DMS153 treated with DMSO at 0.1 percent for 48 hours (cell line): Measurements from ENCODE around the gene NF2.

Experiments used
- DNase-seq: peaks from one replicate; lab custom pipeline; 2025; ENCODE audit not compliant: unreplicated experiment; lab: John Stamatoyannopoulos, UW

NF2 gene

GRCh38 chr22:29629903-29630516, 26.6 kb downstream of the NF2 start:
- no peak for DNase-seq

GRCh38 chr22:29630987-29631386, 27.6 kb downstream of the NF2 start:
- DNase-seq = no peak

GRCh38 chr22:29631725-29632124, 28.3 kb downstream of the NF2 start:
- no peak for DNase-seq

DNA sequence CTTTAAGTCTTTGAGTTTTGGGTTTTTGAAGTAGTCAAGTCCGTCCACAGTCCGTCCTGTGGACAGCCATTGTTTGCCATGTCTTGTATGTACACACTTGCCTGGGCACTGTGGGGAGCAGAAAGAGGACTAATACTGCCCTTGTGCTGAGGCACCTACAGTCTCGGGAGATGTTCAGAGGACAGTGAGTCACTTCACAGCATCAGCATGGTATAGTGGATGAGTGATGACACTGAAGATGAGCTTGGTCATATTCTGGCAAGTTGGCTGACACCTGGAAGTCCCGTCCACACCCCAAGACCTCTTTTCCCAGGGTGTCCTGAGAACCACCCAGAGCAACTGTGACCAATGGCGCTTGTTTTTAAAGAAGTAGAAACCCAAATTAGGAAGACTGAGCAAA, 29.2 kb downstream of the NF2 start:
- no peak for DNase-seq

- DNase-seq = no peak
Measured at GRCh38 chr22:29633514-29634312, 30.3 kb downstream of the NF2 start.

DNA sequence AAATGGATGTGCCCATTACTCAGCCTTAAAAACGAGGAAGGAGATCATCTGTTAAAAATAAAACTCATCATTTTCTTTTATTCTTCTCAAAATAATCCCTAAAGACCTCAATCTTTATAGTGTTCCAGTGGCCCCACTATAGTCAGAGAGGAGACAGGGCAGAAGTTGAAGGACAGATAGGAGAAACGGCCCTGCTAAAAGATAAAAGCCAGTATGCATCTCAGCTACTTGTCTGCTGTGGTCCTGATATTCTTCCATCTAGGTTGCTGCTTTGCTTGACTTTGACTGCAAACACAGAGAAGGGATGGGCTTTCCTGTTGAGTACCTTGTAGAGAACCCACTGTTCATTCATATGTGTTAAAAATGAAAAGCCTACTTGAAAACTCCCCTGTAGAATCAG, 31.4 kb downstream of the NF2 start:
- DNase-seq = no peak

- peak; percentile 61 for DNase-seq
Measured at GRCh38 chr22:29635734-29636357, 32.4 kb downstream of the NF2 start.

DNA sequence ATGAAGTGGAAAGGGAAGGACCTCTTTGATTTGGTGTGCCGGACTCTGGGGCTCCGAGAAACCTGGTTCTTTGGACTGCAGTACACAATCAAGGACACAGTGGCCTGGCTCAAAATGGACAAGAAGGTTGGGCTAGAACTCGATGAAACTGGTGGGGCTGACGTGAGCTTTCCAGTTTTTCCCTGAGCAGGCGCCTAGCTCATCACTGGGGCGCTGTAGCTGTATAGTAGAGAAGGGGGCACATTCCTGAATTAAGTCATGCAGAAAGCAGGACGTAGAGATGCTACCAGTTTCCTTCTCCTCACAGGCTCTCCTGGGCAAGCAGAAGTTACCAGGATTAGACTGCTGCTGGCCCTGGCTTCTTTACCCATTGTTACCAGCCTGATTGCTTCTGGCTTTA, 33.3 kb downstream of the NF2 start:
- no peak for DNase-seq

- no peak for DNase-seq
Measured at GRCh38 chr22:29637181-29637580, 33.7 kb downstream of the NF2 start.

DNA sequence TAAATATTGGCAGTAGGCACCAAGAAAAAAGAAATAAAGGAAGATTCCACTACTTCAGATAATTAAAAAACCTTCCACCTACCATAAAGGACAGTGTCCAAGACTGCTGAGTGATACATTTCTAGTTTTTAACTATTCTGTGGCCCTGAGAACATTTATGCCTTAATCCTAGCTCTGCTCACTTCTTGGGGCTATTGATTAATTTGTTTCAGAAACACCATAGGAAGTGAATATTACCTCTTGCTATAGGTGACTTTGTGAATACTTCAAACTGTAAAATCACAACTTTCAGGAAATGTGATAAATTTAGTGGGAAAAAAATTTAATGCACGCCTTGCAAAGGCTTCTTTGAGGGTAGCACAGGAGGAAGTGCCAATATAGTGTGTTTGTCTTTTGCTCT, 35.2 kb downstream of the NF2 start:
- no peak for DNase-seq

DNA sequence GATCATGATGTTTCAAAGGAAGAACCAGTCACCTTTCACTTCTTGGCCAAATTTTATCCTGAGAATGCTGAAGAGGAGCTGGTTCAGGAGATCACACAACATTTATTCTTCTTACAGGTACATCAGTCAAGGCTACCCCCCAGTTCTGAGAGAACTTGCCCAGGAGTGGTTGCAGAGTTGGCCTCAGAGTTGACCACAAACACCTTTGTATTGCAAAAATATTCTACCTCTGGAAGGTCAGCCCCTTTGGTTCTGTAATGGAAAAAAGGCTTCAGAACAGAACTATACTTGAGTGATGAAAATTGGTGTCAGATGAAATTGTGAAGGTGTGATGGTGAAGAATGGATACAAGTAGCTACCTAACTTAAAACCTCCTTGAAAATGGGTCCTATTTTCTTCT, 35.7 kb downstream of the NF2 start:
- no peak for DNase-seq

DNA sequence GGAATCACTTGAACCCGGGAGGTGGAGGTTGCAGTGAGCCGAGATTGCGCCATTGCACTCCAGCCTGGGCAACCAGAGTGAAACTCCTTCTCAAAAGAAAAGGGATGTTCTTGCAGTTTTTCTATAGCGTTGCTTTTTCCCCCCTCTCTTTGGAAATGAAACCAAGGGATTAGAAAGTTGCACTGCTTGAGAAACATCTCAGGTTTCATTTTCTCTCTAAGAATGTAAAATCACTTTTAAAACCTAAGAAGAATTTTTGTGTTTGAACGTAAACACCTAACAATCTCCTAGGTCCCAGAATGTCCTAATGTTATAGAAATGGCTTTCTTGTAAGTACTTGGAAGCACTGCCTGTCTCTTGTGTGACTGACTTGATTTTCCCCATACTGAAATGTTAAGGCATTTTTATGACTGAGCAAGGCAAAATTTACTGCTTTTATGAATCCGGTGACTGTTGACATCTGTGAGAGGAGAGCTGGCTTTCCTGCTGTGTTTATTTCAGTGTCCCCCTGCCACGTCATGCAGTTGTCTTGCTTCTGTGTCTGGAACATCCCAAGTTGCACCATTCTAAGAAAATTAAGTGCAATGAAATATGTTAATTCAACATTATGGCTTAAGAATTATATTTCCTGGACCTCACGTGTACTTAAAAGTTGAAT, 37.7 kb downstream of the NF2 start:
- DNase-seq = no peak

DNA sequence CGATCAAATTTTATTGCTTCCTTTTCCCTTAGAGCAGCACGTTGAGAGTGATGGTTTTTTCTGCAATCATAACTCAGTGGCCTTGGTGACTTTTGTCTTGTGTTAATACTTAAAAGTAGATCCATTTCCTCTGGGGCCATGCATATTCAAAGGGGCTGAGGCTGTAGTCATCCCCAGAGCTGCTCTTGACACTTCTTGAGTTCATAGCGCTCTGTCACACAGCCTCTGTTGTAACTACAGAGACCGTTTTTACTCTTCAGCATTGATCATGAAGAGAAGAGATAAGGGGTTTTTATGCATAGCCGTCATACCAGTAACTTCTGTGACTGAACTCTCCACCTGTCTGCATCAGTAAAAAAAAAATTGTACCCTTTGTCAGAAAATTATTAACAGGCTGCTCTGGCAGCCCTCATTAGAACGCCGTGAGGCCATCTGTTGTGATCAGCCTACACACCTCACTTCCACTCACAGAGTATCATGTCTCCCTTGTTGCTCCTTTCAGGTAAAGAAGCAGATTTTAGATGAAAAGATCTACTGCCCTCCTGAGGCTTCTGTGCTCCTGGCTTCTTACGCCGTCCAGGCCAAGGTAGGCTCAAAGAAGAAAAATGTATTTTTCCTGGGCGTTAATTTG, 38.4 kb downstream of the NF2 start:
- DNase-seq = no peak

DNA sequence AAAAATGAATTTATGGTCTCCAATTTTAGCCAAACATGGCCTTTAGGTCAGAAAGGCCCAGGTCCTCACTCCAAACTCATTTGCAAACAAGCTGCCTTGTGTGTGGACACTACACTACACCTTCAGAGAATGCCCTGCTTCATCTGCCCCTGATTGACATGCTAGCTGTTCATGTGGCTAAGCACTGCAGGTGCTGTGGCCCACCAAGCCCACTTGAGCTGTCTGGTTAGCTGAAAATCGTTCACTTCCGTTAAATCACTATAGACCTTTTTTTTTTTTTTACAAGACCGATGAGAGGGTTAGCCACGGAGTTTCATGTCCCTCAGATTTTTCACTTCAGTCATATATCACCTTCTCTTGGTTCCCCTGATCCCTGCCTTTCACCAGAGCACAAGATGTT, 39.3 kb downstream of the NF2 start:
- no peak for DNase-seq

- DNase-seq = no peak
Measured at GRCh38 chr22:29647954-29648737, 44.7 kb downstream of the NF2 start.

DNA sequence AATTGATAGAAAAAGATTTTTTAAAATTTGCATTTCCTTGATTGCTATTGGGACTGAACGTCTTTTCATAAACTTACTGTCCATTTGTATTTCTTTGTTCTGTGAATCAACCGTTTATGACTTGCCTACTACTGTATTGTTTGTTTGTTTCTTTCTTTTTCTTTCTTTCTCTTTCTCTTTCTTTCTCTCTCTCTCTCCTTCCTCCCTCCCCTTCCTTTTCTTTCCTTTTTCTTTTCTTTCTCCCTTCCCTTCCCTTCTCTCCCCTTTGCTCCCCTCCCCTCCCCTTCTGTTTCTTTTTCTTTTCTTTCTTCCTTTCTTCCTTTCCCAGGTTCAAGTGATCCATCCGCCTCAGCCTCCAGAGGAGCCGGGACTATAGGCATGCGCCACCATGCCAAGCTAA, 46.9 kb downstream of the NF2 start:
- DNase-seq = no peak

GRCh38 chr22:29651652-29652051, 48.2 kb downstream of the NF2 start:
- DNase-seq = no peak

- DNase-seq = no peak
Measured at GRCh38 chr22:29654420-29654819, 51.0 kb downstream of the NF2 start.

GRCh38 chr22:29654882-29655281, 51.4 kb downstream of the NF2 start:
- no peak for DNase-seq

- no peak for DNase-seq
Measured at GRCh38 chr22:29658176-29658575, 54.7 kb downstream of the NF2 start.

- DNase-seq = no peak
Measured at GRCh38 chr22:29660021-29660420, 56.6 kb downstream of the NF2 start.
